GM12878 (cell line): ENCODE data around the gene SPATA6. TPM values are rescaled to one million over a fixed set of nuclear protein-coding genes. Genes with fewer than 3 reads are reported as not detected.

Experiments
- ATAC-seq: fragments of 200-7000 bp; cut with Tn5 transposase; 3 replicates; pipeline ENCODE4 v1.9.1; 2020; ENCODE audit warnings: mild to moderate bottlenecking, moderate library complexity
- BruUV-seq: library from RNA; stranded (reverse); fragments of 400-500 nt; replicated peaks from 2 replicates; lab custom pipeline; 2021; lab: Mats Ljungman, UMichigan
- CTCF ChIA-PET: fragments of 300-600 bp; sonication (Branson Sonifier 250); formaldehyde crosslinking; extraction: SDS; loops from one replicate; lab custom pipeline; 2021; ENCODE audit warnings: inconsistent platforms; lab: Yijun Ruan, JAX
- POLR2A ChIA-PET: fragments of 350-600 bp; formaldehyde crosslinking; extraction: SDS; loops from one replicate; lab custom pipeline; 2021; ENCODE audit warnings: inconsistent platforms; lab: Charles Lee
- RAD21 ChIA-PET: fragments of 300-600 bp; sonication (Branson Sonifier 250); formaldehyde crosslinking; loops from one replicate; lab custom pipeline; 2023; ENCODE audit warnings: antibody characterized with exemption; ENCODE audit not compliant: unreplicated experiment; lab: Charles Lee
- SMC1A ChIA-PET: fragments of 300-600 bp; sonication (Branson Sonifier 250); formaldehyde crosslinking; loops from one replicate; lab custom pipeline; 2023; ENCODE audit not compliant: unreplicated experiment, uncharacterized antibody; lab: Charles Lee
- DNase-seq: peaks from one replicate; pipeline ENCODE4 v3.0.0-alpha.2; 2011; ENCODE audit warnings: low read depth, low spot score
- FAIRE-seq: peaks from 3 replicates; lab custom pipeline; 2011; peaks lifted over from hg19 to GRCh38; lab: Jason Lieb, UNC
- H2AFZ ChIP-seq: 2 replicates; pipeline ENCODE4 v1.6.0; 2011; ENCODE audit warnings: low read depth, low read length, control low read depth; ENCODE audit not compliant: control insufficient read depth
- H3K27ac ChIP-seq: 2 replicates; pipeline ENCODE4 v1.5.1; 2011; ENCODE audit warnings: control low read depth; ENCODE audit not compliant: control insufficient read depth, insufficient read depth
- H3K27me3 ChIP-seq, 2 experiments: replicated peaks in 1 of 2; 2 replicates each; pipeline versions ENCODE4 v1.6.0 to v1.6.1; 2011; ENCODE audit warnings: low read length in 1 of 2; ENCODE audit not compliant: control insufficient read depth in 2 of 2, insufficient read depth in 2 of 2
- H3K36me3 ChIP-seq, 2 experiments: 2 replicates each; pipeline ENCODE4 v1.5.1; 2011; ENCODE audit warnings: low read length in 1 of 2; ENCODE audit not compliant: control insufficient read depth in 2 of 2, insufficient read depth in 2 of 2
- H3K4me1 ChIP-seq: 2 replicates; pipeline ENCODE4 v1.6.1; 2011; ENCODE audit warnings: mild to moderate bottlenecking, low read length, moderate library complexity, mixed read lengths; ENCODE audit not compliant: control insufficient read depth, insufficient read depth
- H3K4me2 ChIP-seq: 2 replicates; pipeline ENCODE4 v1.6.0; 2011; ENCODE audit warnings: control low read depth; ENCODE audit not compliant: control insufficient read depth, insufficient read depth
- H3K4me3 ChIP-seq: fragments of 200-600 bp; sonication (generic); 2 replicates; pipeline ENCODE4 v1.5.1; 2016
- H3K79me2 ChIP-seq: 2 replicates; pipeline ENCODE4 v1.6.0; 2011; ENCODE audit warnings: low read length; ENCODE audit not compliant: control insufficient read depth, insufficient read depth
- H3K9ac ChIP-seq: 2 replicates; pipeline ENCODE4 v1.8.0; 2011; ENCODE audit warnings: low read length, control low read depth, mixed read lengths; ENCODE audit not compliant: control insufficient read depth, insufficient read depth
- H3K9me3 ChIP-seq: replicated peaks from 3 replicates; pipeline ENCODE4 v1.5.1; 2011; ENCODE audit warnings: mild to moderate bottlenecking, low read length; ENCODE audit not compliant: control insufficient read depth, insufficient read depth
- H4K20me1 ChIP-seq: 2 replicates; pipeline ENCODE4 v1.6.0; 2011; ENCODE audit not compliant: control insufficient read depth, insufficient read depth
- ATF2 ChIP-seq: IDR thresholded peaks from 2 replicates; pipeline ENCODE4 v1.6.1; 2012; ENCODE audit warnings: low read length, inconsistent platforms
- E2F4 ChIP-seq: IDR thresholded peaks from 2 replicates; pipeline ENCODE4 v1.6.1; 2012; ENCODE audit warnings: low read depth, low read length, improper control_type of control experiment
- IKZF1 ChIP-seq: fragments of 450-650 bp; conservative IDR thresholded peaks from 2 replicates; pipeline ENCODE4 v1.6.1; 2017; ENCODE audit warnings: antibody characterized with exemption, mild to moderate bottlenecking
- LARP7 ChIP-seq: fragments of 450-650 bp; IDR thresholded peaks from 2 replicates; pipeline ENCODE4 v1.6.1; 2017; ENCODE audit warnings: mild to moderate bottlenecking
- PAX8 ChIP-seq: fragments of 450-650 bp; IDR thresholded peaks from 2 replicates; pipeline ENCODE4 v1.6.1; 2017; ENCODE audit warnings: mild to moderate bottlenecking, moderate library complexity
- SMC3 ChIP-seq: IDR thresholded peaks from 2 replicates; pipeline ENCODE4 v1.6.1; 2011; ENCODE audit warnings: low read length, improper control_type of control experiment, borderline replicate concordance
- SUPT20H ChIP-seq: IDR thresholded peaks from 2 replicates; pipeline ENCODE4 v1.6.1; 2011; ENCODE audit warnings: low read depth, mild to moderate bottlenecking, low read length, moderate library complexity, borderline replicate concordance; ENCODE audit not compliant: control insufficient read depth
- ZBED1 ChIP-seq: IDR thresholded peaks from 2 replicates; pipeline ENCODE4 v1.6.1; 2016; ENCODE audit warnings: borderline replicate concordance
- ZNF274 ChIP-seq: IDR thresholded peaks from one replicate; pipeline ENCODE4 v1.8.0; 2011; ENCODE audit not compliant: insufficient read length, insufficient read depth
- WGBS: methylation state at CpG from one replicate; pipeline ENCODE4 v1.1.6; 2016; ENCODE audit warnings: low lambda C conversion rate; ENCODE audit not compliant: insufficient replicate concordance, insufficient coverage; ENCODE audit errors: missing lambda C conversion rate; 5-methylcytosine and 5-hydroxymethylcytosine counted together
- in situ Hi-C: fragments of 300-500 bp; cut with MboI; formaldehyde crosslinking; loops from 9 replicates; pipeline ENCODE4 v1.14.3; 2018; ENCODE audit warnings: mixed read lengths
- intact Hi-C: fragments of 100-400 bp; cut with micrococcal nuclease; formaldehyde crosslinking; loops from one replicate; pipeline ENCODE4 v1.14.2; 2022; ENCODE audit not compliant: unreplicated experiment
- polyA plus RNA-seq, 11 experiments: library from polyadenylated mRNA; depleted of rRNA in 4 of 11; unstranded in 6 of 11; stranded (reverse) in 5 of 11; fragments of >200 nt; fragmentation: Nextera tagmentation in 4 of 11; fragmentation: Illumina TruSeq in 1 of 11; extraction: Ambion mirVana in 4 of 11; extraction: Trizol in 1 of 11; gene quantifications; 1 replicate in 1 of 11; 2 replicates in 10 of 11; pipeline versions ENCODE4 v1.2.1 to v1.2.3, GENCODE V29; 2011 to 2016; ENCODE audit warnings: inconsistent platforms in 2 of 11, missing spikeins in 2 of 11, low read depth in 1 of 11
- total RNA-seq, 4 experiments: library from RNA; depleted of rRNA in 3 of 4; stranded (reverse); fragments of >200 nt in 3 of 4; fragmentation: Illumina TruSeq in 1 of 4; extraction: Trizol in 1 of 4; gene quantifications; 2 replicates each; pipeline versions ENCODE4 v1.2.1 to v1.2.3, GENCODE V29; 2013 to 2021

The SPATA6 gene
- total and polyA plus RNA-seq, 10 of the 15 experiments (the other 5 are each of a cell fraction or from before 2014, with no cell fraction given) = 0.29 TPM; not detected in 9

- no peak for TF ChIP-seq E2F4
These were observed 23.2 kb upstream of the SPATA6 start (continued) for GRCh38 chr1:48495166-48495565.

- ChIA-PET POLR2A (interaction anchor here (0.8 kb wide), 1 partner anchor 67 kb away, joined by 3 read pairs; no protein-coding TSS in a partner anchor), SMC1A (no interaction called here), CTCF (interaction anchor here (0.7 kb wide), 1 partner anchor 412 kb away, joined by 3 read pairs; no protein-coding TSS in a partner anchor)
- Histone ChIP-seq H3K36me3 (no peaks in the 10 kb centered on the region), H4K20me1 (no peaks in the 10 kb centered on the region), H3K4me3 (no peak overlapping the region), H3K9me3 (no peaks in the 10 kb centered on the region), H3K4me1 (no peaks in the 10 kb centered on the region), H3K27me3 (no peaks in the 10 kb centered on the region)
- in situ Hi-C loops = no loop called here
- ATAC-seq = no peak
- TF ChIP-seq IKZF1 (no peak), SMC3 (no peak), PAX8 (no peak), ZBED1 (no peak), ZNF274 (no peak), SUPT20H (no peak), LARP7 (no peak), ATF2 (no peak)
- TF ChIP-seq, all 136 proteins: peak for 0
- H3K79me2 ChIP-seq = no peaks in the 10 kb centered on the region
- no TSS peak for BruUV-seq
- WGBS = 25% methylated on average over 5 of the region's 5 CpGs
- no peak overlapping the region for H3K4me2 ChIP-seq
- FAIRE-seq = no peak
- H3K27ac ChIP-seq = no peak overlapping the region
- no peak overlapping the region for H3K9ac ChIP-seq
- H2AFZ ChIP-seq = no peak overlapping the region
- intact Hi-C loops = no loop called here
- no peak for DNase-seq
- RAD21 ChIA-PET = no interaction called here
These were observed 22.2 kb upstream of the SPATA6 start for GRCh38 chr1:48493970-48494769.
